K562 (cell line): ENCODE measurements around the gene AHCYL1. TPM values are rescaled to one million over a fixed set of nuclear protein-coding genes. Genes with fewer than 3 reads are reported as not detected.

Experiments used
- CREB3 ChIP-seq: fragments of 450-650 bp; conservative IDR thresholded peaks from 2 replicates; pipeline ENCODE4 v1.6.1; 2016; ENCODE audit warnings: missing genetic modification characterization, low read depth, mild to moderate bottlenecking, missing compliant biosample characterization, moderate library complexity
- JUN ChIP-seq, 2 experiments: sonication (generic) in 1 of 2; formaldehyde crosslinking in 1 of 2; IDR thresholded peaks; 2 replicates each; pipeline versions ENCODE4 v1.6.1 to v1.8.0; 2012 to 2022; ENCODE audit warnings: borderline replicate concordance in 2 of 2, mild to moderate bottlenecking in 2 of 2, improper control_type of control experiment in 1 of 2, low read depth in 1 of 2, low read length in 1 of 2, missing genetic modification reagents in 1 of 2
- KDM4B ChIP-seq, 2 experiments: fragments of 450-650 bp in 1 of 2; sonication (generic) in 1 of 2; IDR thresholded peaks; 2 replicates each; pipeline ENCODE4 v1.6.1; 2016 to 2017; ENCODE audit warnings: borderline replicate concordance in 2 of 2, antibody characterized with exemption in 1 of 2, low read depth in 1 of 2, mild to moderate bottlenecking in 1 of 2
- POU5F1 ChIP-seq: fragments of 150-350 bp; IDR thresholded peaks from 2 replicates; pipeline ENCODE4 v1.6.1; 2014; ENCODE audit warnings: borderline replicate concordance, low read length, low read depth, mild to moderate bottlenecking; ENCODE audit not compliant: partially characterized antibody
- RREB1 ChIP-seq: fragments of 250-450 bp; sonication (Bioruptor Pico); IDR thresholded peaks from 2 replicates; pipeline ENCODE4 v1.4.0; 2020
- SMAD1 ChIP-seq: fragments of 150-350 bp; IDR thresholded peaks from 2 replicates; pipeline ENCODE4 v1.6.1; 2014; ENCODE audit warnings: low read length, low read depth; ENCODE audit not compliant: partially characterized antibody
- XRCC3 ChIP-seq: fragments of 450-650 bp; IDR thresholded peaks from 2 replicates; pipeline ENCODE4 v1.6.1; 2017; ENCODE audit warnings: mild to moderate bottlenecking, moderate library complexity
- ZC3H11A ChIP-seq: IDR thresholded peaks from 2 replicates; pipeline ENCODE4 v1.6.1; 2012; ENCODE audit warnings: low read depth, low read length, improper control_type of control experiment
- ZMIZ1 ChIP-seq, 2 experiments: fragments of 150-350 bp in 1 of 2; IDR thresholded peaks; 2 replicates each; pipeline ENCODE4 v1.6.1; 2012 to 2016; ENCODE audit warnings: low read depth in 2 of 2, low read length in 2 of 2, mild to moderate bottlenecking in 1 of 2, moderate library complexity in 1 of 2
- ZNF639 ChIP-seq, 2 experiments: fragments of 200-800 bp in 1 of 2; sonication (Bioruptor generic) in 1 of 2; sonication (generic) in 1 of 2; formaldehyde crosslinking in 1 of 2; IDR thresholded peaks in 1 of 2; conservative IDR thresholded peaks in 1 of 2; 2 replicates each; pipeline versions ENCODE4 v1.5.0 to v1.6.1; 2016 to 2020; ENCODE audit warnings: missing compliant biosample characterization in 1 of 2, missing genetic modification characterization in 1 of 2, missing genetic modification reagents in 1 of 2
- polyA plus RNA-seq, 8 experiments: library from polyadenylated mRNA; depleted of rRNA in 4 of 8; stranded (reverse) in 5 of 8; unstranded in 3 of 8; fragments of >200 nt; fragmentation: Nextera tagmentation in 2 of 8; fragmentation: Illumina TruSeq in 1 of 8; extraction: Ambion mirVana in 2 of 8; extraction: Trizol in 1 of 8; gene quantifications; 2 replicates each; pipeline versions ENCODE4 v1.2.1 to v1.2.3, GENCODE V29; 2011 to 2014; ENCODE audit warnings: inconsistent platforms in 1 of 8, missing spikeins in 1 of 8
- total RNA-seq, 7 experiments: library from RNA; depleted of rRNA in 6 of 7; stranded (reverse); fragments of >200 nt in 6 of 7; fragmentation: Illumina TruSeq in 2 of 7; extraction: Trizol in 2 of 7; gene quantifications; 2 replicates each; pipeline versions ENCODE4 v1.2.1 to v1.2.3, GENCODE V29; 2011 to 2021; ENCODE audit warnings: low replicate concordance in 1 of 7

Gene AHCYL1
- total and polyA plus RNA-seq, 9 of the 15 experiments (the other 6 are each of a cell fraction or from before 2014, with no cell fraction given), result 27.3 to 118 (median 44.5) TPM

GRCh38 chr1:109984456-109985246 lies at the start of gene AHCYL1 (continued):
- peak in 1 of 2 experiments; percentile 52; a peak in 2 of 4 replicates for TF ChIP-seq ZMIZ1 (IDR thresholded peaks at IDR 0.05; ENCODE audit: low read depth in 2 of 2, low read length in 2 of 2)
- peak; percentile 31; the same call in 1 of the 2 replicates for TF ChIP-seq ZC3H11A
- TF ChIP-seq JUN (IDR thresholded peaks at IDR 0.05; ENCODE audit: borderline replicate concordance, low read depth, low read length), result peak; percentile 93
- TF ChIP-seq JUN (CRISPR knock-in tag; IDR thresholded peaks at IDR 0.05; ENCODE audit: borderline replicate concordance), result peak; percentile 90
- TF ChIP-seq XRCC3, result no peak
- peak; percentile 74; the same call in 1 of the 2 replicates for TF ChIP-seq CREB3
- TF ChIP-seq RREB1 (CRISPR knock-in tag), result peak; percentile 20
- TF ChIP-seq ZNF639 (CRISPR knock-in tag; conservative IDR thresholded peaks at IDR 0.05 in 1 of 2, IDR thresholded peaks at IDR 0.05 in 1 of 2), result peak in 1 of 2 experiments; percentile 75; a peak in 2 of 4 replicates
- TF ChIP-seq SMAD1, result peak; percentile 41
- TF ChIP-seq KDM4B (IDR thresholded peaks at IDR 0.05; ENCODE audit: borderline replicate concordance in 2 of 2, low read depth in 1 of 2), result peak in 1 of 2 experiments; percentile 28; a peak in 1 of 4 replicates
- peak; percentile 13 for TF ChIP-seq POU5F1
